H9 (cell line): ENCODE measurements around the gene UBL4A. TPM values are rescaled to one million over a fixed set of nuclear protein-coding genes. Genes with fewer than 3 reads are reported as not detected.

Experiments
- DNase-seq: peaks from one replicate; pipeline ENCODE4 v3.0.0-alpha.2; 2017
- H2AFZ ChIP-seq: one replicate; pipeline ENCODE4 v1.6.1; 2013; ENCODE audit warnings: mild to moderate bottlenecking, low read length, control low read depth, moderate library complexity
- H2AK5ac ChIP-seq: 2 replicates; pipeline ENCODE4 v1.6.1; 2013; ENCODE audit warnings: low read length, control low read depth, mixed read lengths; ENCODE audit not compliant: insufficient read length
- H2BK120ac ChIP-seq: one replicate; pipeline ENCODE4 v1.6.1; 2013; ENCODE audit warnings: low read depth, mild to moderate bottlenecking, low read length, control low read depth, inconsistent platforms; ENCODE audit not compliant: poor library complexity, severe bottlenecking
- H2BK12ac ChIP-seq: 2 replicates; pipeline ENCODE4 v1.6.1; 2013; ENCODE audit warnings: low read length, control low read depth, mixed read lengths, low read depth; ENCODE audit not compliant: insufficient read length
- H2BK15ac ChIP-seq: 2 replicates; pipeline ENCODE4 v1.6.1; 2013; ENCODE audit warnings: low read depth, low read length, control low read depth
- H2BK20ac ChIP-seq: one replicate; pipeline ENCODE4 v1.6.1; 2013; ENCODE audit warnings: low read depth, mild to moderate bottlenecking, low read length, control low read depth, inconsistent platforms; ENCODE audit not compliant: poor library complexity, severe bottlenecking
- H2BK5ac ChIP-seq: 2 replicates; pipeline ENCODE4 v1.6.1; 2013; ENCODE audit warnings: low read length, control low read depth, mixed read lengths; ENCODE audit not compliant: insufficient read length
- H3K14ac ChIP-seq: 2 replicates; pipeline ENCODE4 v1.6.1; 2013; ENCODE audit warnings: low read length, control low read depth; ENCODE audit not compliant: insufficient read depth
- H3K18ac ChIP-seq: 2 replicates; pipeline ENCODE4 v1.6.1; 2013; ENCODE audit warnings: low read depth, mild to moderate bottlenecking, mixed read lengths, low read length, control low read depth; ENCODE audit not compliant: insufficient read length
- H3K23ac ChIP-seq: 2 replicates; pipeline ENCODE4 v1.6.1; 2013; ENCODE audit warnings: low read length, control low read depth, mixed read lengths, low read depth; ENCODE audit not compliant: insufficient read length
- H3K23me2 ChIP-seq: 2 replicates; pipeline ENCODE4 v1.6.1; 2013; ENCODE audit warnings: low read depth, mild to moderate bottlenecking, mixed read lengths, low read length, control low read depth; ENCODE audit not compliant: insufficient read length, poor library complexity, severe bottlenecking
- H3K27ac ChIP-seq: 2 replicates; pipeline ENCODE4 v1.5.1; 2013; ENCODE audit warnings: low read length, control low read depth, mixed read lengths, low read depth; ENCODE audit not compliant: insufficient read length
- H3K27me3 ChIP-seq: 2 replicates; pipeline ENCODE4 v1.6.1; 2013; ENCODE audit warnings: low read length, control low read depth, inconsistent platforms; ENCODE audit not compliant: insufficient read depth
- H3K4ac ChIP-seq: 2 replicates; pipeline ENCODE4 v1.6.1; 2013; ENCODE audit warnings: low read depth, mild to moderate bottlenecking, control low read depth, inconsistent platforms, low read length, moderate library complexity
- H3K4me1 ChIP-seq: 2 replicates; pipeline ENCODE4 v1.6.1; 2013; ENCODE audit warnings: low read length, control low read depth, inconsistent platforms; ENCODE audit not compliant: insufficient read depth
- H3K4me2 ChIP-seq: 2 replicates; pipeline ENCODE4 v1.6.1; 2013; ENCODE audit warnings: low read length, control low read depth, mixed read lengths; ENCODE audit not compliant: insufficient read length, insufficient read depth
- H3K56ac ChIP-seq: 2 replicates; pipeline ENCODE4 v1.6.1; 2013; ENCODE audit warnings: low read depth, mild to moderate bottlenecking, mixed read lengths, low read length, control low read depth; ENCODE audit not compliant: insufficient read length
- H3K79me1 ChIP-seq: 2 replicates; pipeline ENCODE4 v1.6.1; 2013; ENCODE audit warnings: low read depth, mild to moderate bottlenecking, moderate library complexity, low read length, control low read depth, inconsistent platforms; ENCODE audit not compliant: insufficient read depth, poor library complexity, severe bottlenecking
- H3K79me2 ChIP-seq: 2 replicates; pipeline ENCODE4 v1.6.1; 2013; ENCODE audit warnings: low read length, control low read depth, inconsistent platforms; ENCODE audit not compliant: insufficient read depth
- H3K9ac ChIP-seq: 2 replicates; pipeline ENCODE4 v1.6.1; 2013; ENCODE audit warnings: low read length, control low read depth, mixed read lengths; ENCODE audit not compliant: insufficient read length; ENCODE audit errors: extremely low read depth
- H3K9me3 ChIP-seq: one replicate; pipeline ENCODE4 v1.6.1; 2013; ENCODE audit warnings: low read depth, low read length, inconsistent platforms; ENCODE audit not compliant: control insufficient read depth
- H3T11ph ChIP-seq: one replicate; pipeline ENCODE4 v1.6.1; 2013; ENCODE audit warnings: mild to moderate bottlenecking, low read length, control low read depth, inconsistent platforms
- H4K20me1 ChIP-seq: one replicate; pipeline ENCODE4 v1.6.1; 2013; ENCODE audit not compliant: control insufficient read depth, insufficient read length, insufficient read depth
- H4K5ac ChIP-seq: 2 replicates; pipeline ENCODE4 v1.6.1; 2013; ENCODE audit warnings: low read depth, mild to moderate bottlenecking, mixed read lengths, low read length, control low read depth; ENCODE audit not compliant: insufficient read length
- H4K8ac ChIP-seq: replicated peaks from 2 replicates; pipeline ENCODE4 v1.6.1; 2013; ENCODE audit warnings: low read length, control low read depth, mixed read lengths, low read depth; ENCODE audit not compliant: insufficient read length
- H4K91ac ChIP-seq: 2 replicates; pipeline ENCODE4 v1.6.1; 2013; ENCODE audit warnings: low read depth, mild to moderate bottlenecking, moderate library complexity, mixed read lengths, low read length, control low read depth; ENCODE audit not compliant: insufficient read length
- H3K27ac Mint-ChIP-seq, 3 experiments: 2 replicates in 2 of 3; 3 replicates in 1 of 3; pipeline ENCODE4 v1.8.0; 2020 to 2021; ENCODE audit warnings: mixed read lengths in 3 of 3, mild to moderate bottlenecking in 1 of 3, moderate library complexity in 1 of 3
- H3K27me3 Mint-ChIP-seq: 2 replicates; pipeline ENCODE4 v1.8.0; 2021; ENCODE audit warnings: low read depth, mild to moderate bottlenecking, moderate library complexity, mixed read lengths
- H3K36me3 Mint-ChIP-seq, 3 experiments: 2 replicates in 2 of 3; 3 replicates in 1 of 3; pipeline ENCODE4 v1.8.0; 2020 to 2021; ENCODE audit warnings: low read depth in 3 of 3, mixed read lengths in 3 of 3; ENCODE audit not compliant: insufficient read depth in 1 of 3
- H3K4me1 Mint-ChIP-seq, 2 experiments: 2 replicates each; pipeline ENCODE4 v1.8.0; 2020; ENCODE audit warnings: mixed read lengths in 2 of 2
- H3K4me3 Mint-ChIP-seq, 2 experiments: 2 replicates in 1 of 2; 3 replicates in 1 of 2; pipeline ENCODE4 v1.8.0; 2020 to 2021; ENCODE audit warnings: mild to moderate bottlenecking in 2 of 2, mixed read lengths in 2 of 2, moderate library complexity in 1 of 2
- H3K9me3 Mint-ChIP-seq, 2 experiments: 2 replicates in 1 of 2; 3 replicates in 1 of 2; pipeline ENCODE4 v1.8.0; 2020; ENCODE audit warnings: mild to moderate bottlenecking in 2 of 2, mixed read lengths in 2 of 2, moderate library complexity in 1 of 2
- WGBS: extraction: QIAGEN DNeasy Blood & Tissue Kit; methylation state at CpG from one replicate; pipeline ENCODE4 v1.1.7; 2013; ENCODE audit warnings: missing lambda C conversion rate, low lambda C conversion rate, mixed read lengths; ENCODE audit not compliant: insufficient read length; ENCODE audit errors: extremely low coverage; 5-methylcytosine and 5-hydroxymethylcytosine counted together
- total RNA-seq: library from RNA; stranded (reverse); gene quantifications from 2 replicates; pipeline ENCODE4 v1.2.1, GENCODE V29; 2021
- TF ChIP-seq, protein P1 (sequence below): fragments of 200-600 bp; sonication (generic); conservative IDR thresholded peaks from 3 replicates; pipeline ENCODE4 v1.8.0; 2021; ENCODE audit warnings: antibody characterized with exemption, mild to moderate bottlenecking

Gene UBL4A
- total RNA-seq, 1 experiment from 2014 or later = 30.9 TPM

DNA sequence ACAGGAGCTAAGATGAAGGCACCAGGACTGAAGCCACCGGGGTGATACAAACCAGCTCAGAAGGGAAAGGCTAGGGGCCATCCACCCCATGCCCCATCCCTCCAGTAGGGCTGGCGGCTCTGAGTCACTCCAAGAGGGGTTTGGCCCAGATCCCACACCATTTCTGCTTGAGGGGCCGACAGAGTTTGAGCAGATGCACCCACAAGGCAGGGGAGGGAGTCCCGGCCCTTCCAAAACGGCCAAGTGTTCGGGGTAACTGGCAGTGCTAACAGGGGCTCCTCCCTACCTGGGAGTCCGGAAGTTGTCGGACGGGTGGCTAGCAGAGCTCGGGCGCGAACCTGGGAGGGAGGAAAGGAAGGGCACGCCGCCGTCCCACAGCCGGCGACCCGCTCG lies 3.6 kb upstream of the UBL4A start:
- H2AFZ ChIP-seq = no peak overlapping the region

More for the DNA sequence above, 3.6 kb upstream of the UBL4A start:
- Histone ChIP-seq H3K79me1 (no peaks in the 10 kb centered on the region), H4K8ac (no peak overlapping the region), H2BK12ac (no peak overlapping the region), H4K20me1 (no peaks in the 10 kb centered on the region), H3T11ph (no peak overlapping the region), H3K23ac (no peak overlapping the region), H3K4me1 (no peaks in the 10 kb centered on the region; the same call in 1 of the 2 replicates), H3K4me2 (peak overlapping the region; percentile 12), H4K91ac (no peak overlapping the region), H3K27ac (no peak overlapping the region), H3K9me3 (peaks cover 32% of the 10 kb centered on the region), H3K4ac (no peak overlapping the region), H2BK120ac (no peak overlapping the region), H3K18ac (no peak overlapping the region), H2BK15ac (no peak overlapping the region), H3K27me3 (no peaks in the 10 kb centered on the region), H2BK20ac (no peak overlapping the region), H2AK5ac (no peak overlapping the region), H4K5ac (no peak overlapping the region), H3K14ac (no peak overlapping the region), H3K56ac (no peak overlapping the region), H2BK5ac (no peak overlapping the region), H3K23me2 (no peaks in the 10 kb centered on the region), H3K9ac (no peak overlapping the region), H3K79me2 (no peaks in the 10 kb centered on the region)
- Mint-ChIP-seq H3K9me3 (peaks cover 57 to 70% of the 10 kb centered on the region in 2 experiments), H3K27ac (0 out of 7 replicates have a peak overlapping the region, but pooled peaks of 1 of the 3 experiments have one; percentile 65), H3K4me3 (peak overlapping the region; percentile 74 to 80), H3K4me1 (peaks cover 3 to 12% of the 10 kb centered on the region in 2 experiments; a peak in 3 of 4 replicates), H3K27me3 (peaks cover 5% of the 10 kb centered on the region; the same call in 1 of the 2 replicates), H3K36me3 (peaks cover 3 to 16% (median 14%) of the 10 kb centered on the region in 3 experiments; a peak in 6 of 7 replicates)
- TF ChIP-seq, protein P1, sequence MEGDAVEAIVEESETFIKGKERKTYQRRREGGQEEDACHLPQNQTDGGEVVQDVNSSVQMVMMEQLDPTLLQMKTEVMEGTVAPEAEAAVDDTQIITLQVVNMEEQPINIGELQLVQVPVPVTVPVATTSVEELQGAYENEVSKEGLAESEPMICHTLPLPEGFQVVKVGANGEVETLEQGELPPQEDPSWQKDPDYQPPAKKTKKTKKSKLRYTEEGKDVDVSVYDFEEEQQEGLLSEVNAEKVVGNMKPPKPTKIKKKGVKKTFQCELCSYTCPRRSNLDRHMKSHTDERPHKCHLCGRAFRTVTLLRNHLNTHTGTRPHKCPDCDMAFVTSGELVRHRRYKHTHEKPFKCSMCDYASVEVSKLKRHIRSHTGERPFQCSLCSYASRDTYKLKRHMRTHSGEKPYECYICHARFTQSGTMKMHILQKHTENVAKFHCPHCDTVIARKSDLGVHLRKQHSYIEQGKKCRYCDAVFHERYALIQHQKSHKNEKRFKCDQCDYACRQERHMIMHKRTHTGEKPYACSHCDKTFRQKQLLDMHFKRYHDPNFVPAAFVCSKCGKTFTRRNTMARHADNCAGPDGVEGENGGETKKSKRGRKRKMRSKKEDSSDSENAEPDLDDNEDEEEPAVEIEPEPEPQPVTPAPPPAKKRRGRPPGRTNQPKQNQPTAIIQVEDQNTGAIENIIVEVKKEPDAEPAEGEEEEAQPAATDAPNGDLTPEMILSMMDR = no peak
- WGBS = no CpG with 5 or more reads among the region's 19 CpGs
- no peak for DNase-seq
